HG02884 (cell line): ENCODE results near the gene GLUD1.
"Not testable (repeated sequence)": the region's sequence is repeated elsewhere in the genome, so short reads cannot be mapped to it uniquely, and the experiment has no call there.

Experiments used
- ATAC-seq: cut with Tn5 transposase; IDR thresholded peaks from one replicate; pipeline ENCODE4 v1.9.1; 2021; ENCODE audit warnings: mild to moderate bottlenecking, moderate library complexity; ENCODE audit not compliant: unreplicated experiment

The GLUD1 gene

GRCh38 chr10:87092376-87092860 lies 2.2 kb downstream of the GLUD1 start:
- ATAC-seq: no peak

GRCh38 chr10:87090779-87091178 lies 3.9 kb downstream of the GLUD1 start:
- no peak for ATAC-seq

GRCh38 chr10:87089746-87090145 lies 4.9 kb downstream of the GLUD1 start:
- ATAC-seq: no peak

DNA sequence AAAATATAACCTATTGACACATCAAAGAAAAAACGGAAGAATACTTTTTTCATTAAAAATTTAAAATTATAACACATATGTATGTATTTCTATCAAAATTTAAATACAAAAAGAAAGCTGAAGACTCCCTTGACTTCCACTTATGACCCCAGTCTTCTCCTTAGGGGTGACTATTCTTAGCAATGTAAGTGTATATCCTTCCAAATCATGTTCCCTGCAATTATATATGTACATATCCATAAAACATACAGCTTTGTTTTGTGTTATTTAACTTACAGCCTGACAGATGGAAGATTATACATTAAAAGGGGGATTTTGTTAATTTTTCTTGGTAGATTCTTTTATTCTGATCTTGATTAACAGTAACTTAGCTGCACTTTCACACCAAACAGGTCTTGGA lies 9.1 kb downstream of the GLUD1 start:
- no peak for ATAC-seq

GRCh38 chr10:87084291-87084782 lies 10.3 kb downstream of the GLUD1 start:
- ATAC-seq: peak; percentile 67

DNA sequence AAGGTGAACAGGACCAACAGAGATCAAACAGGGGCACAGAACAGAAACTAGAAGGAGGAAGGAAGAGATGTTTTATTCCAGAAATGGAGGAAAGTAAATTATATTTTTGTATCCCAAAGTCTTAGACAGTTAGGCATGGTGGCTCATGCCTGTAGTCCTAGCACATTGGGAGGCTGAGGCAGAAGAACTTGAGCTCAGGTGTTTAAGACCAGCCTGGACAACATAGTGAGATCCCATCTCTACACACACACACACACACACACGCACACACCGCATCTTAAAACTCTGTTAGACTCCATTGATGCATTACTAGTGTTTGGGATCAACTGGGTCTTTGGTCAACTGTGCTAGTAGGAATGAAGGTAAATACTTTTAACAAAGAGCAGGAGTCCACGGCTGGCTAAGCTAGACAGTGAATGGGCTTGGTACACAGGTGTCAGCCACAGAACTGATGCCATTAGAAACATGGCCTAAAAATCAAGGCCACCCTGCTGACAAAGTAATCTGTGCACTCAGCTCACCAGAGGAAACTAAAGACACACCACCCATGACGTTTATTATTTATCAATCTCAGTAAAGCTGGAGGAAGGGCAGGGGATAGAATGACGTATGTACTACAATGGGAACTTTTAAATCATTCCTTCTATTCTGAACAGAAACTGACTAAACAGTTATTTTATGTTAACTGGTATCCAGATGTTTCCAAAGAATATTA lies 10.9 kb downstream of the GLUD1 start:
- peak; percentile 30 for ATAC-seq

- ATAC-seq: not testable (repeated sequence)
Measured at GRCh38 chr10:87082219-87082618, 12.4 kb downstream of the GLUD1 start.

- not testable (repeated sequence) for ATAC-seq
Measured at GRCh38 chr10:87081574-87081973, 13.1 kb downstream of the GLUD1 start.

DNA sequence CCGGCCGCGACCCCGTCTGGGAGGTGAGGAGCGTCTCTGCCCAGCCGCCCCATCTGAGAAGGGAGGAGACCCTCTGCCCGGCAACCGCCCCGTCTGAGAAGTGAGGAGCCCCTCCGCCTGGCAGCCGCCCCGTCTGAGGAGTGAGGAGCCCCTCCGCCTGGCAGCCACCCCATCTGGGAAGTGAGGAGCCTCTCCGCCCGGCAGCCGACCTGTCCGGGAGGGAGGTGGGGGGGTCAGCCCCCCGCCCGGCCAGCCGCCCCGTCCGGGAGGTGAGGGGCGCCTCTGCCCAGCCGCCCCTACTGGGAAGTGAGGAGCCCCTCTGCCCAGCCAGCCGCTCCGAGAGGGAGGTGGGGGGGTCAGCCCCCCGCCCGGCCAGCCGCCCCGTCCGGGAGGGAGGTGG lies 14.0 kb downstream of the GLUD1 start:
- ATAC-seq: not testable (repeated sequence)

DNA sequence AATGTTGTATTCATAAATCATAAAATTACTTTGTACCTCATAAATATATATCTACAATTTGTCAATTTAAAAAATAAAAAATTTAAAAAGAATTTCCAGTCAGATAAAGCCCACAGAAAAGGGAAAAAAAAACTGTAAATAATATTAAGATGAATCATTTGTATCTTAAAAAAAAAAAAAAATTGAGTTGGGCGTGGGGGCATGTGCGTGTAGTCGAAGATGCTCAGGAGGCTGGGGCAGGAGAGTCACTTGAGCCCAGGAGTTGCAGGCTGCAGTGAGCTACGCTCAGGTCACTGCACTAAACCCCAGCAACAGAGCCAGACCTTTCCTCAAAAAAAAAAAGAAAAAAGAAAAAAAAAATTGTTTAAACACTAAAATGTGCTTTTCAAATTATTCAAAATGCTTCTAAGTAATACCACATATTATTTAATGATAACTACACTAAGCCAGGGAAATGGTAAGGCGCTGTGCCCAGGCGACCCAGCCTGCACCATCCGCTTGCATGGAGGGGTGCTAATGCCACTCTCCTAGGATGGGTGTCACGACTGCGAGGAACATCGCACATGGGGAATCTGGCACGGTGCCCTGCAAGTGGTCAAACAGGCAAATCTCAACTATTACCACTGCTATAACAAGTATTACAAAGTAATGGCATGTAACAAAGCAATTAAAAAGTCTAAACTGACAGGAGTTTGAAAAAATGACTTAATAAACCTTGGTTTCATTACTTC lies 15.4 kb downstream of the GLUD1 start:
- no peak for ATAC-seq

DNA sequence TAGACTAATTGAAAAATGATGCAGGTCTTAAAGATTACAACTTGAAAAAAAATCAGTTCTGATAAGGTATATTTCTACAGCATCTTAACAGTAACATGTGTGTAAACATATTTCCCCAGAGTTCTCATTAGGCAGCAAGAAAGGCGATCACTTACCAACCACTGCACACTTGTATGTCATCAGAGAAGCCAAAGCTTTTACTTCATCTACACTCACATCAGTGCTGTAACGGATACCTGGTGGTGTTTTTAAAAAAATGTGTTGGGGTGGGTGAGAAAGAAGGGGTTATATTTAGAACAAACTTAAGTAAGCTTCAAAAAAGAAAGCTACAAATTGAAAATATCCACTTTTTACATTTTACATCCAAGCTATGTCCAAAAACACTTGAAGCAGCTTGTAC lies 18.2 kb downstream of the GLUD1 start:
- not testable (repeated sequence) for ATAC-seq

DNA sequence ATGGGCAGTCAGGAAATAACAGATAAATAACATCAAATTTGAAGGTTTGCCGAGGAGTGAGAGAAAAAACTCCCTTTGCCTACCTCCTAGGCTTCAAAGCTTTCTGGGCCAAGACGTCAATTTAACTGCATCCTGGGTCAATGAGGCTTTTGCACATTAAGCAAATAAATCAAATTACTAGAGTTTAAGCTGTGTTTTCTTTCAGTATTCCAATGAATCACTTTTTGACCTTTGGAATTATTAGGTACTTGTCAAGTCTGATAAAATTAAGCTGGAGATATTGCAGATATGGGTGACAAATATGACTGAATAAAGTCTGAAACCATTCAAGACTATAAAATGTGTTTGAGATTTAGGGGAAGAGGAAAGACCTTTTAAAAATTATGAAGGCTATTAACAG lies 22.2 kb downstream of the GLUD1 start:
- no peak for ATAC-seq

DNA sequence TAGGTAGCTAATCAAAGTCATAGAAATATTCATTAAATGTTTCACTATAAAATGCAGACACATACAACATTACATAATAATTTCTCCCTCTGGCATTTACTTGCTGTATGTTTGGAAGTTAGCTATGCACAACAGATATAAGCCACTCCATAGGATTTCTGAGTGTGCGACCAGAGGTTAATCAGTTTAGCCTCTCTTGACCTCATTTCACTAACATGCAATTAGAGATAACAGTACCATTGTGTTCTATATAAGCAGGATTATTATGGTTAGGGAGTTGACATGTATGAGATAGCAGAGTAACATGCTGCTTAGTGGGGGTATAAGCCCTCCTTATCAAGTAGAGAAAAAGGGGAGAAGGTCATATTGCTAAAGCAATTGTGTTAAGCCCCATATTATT lies 26.4 kb downstream of the GLUD1 start:
- no peak for ATAC-seq

- no peak for ATAC-seq
Measured at GRCh38 chr10:87066865-87067264, 27.8 kb downstream of the GLUD1 start.

- no peak for ATAC-seq
Measured at GRCh38 chr10:87066178-87066577, 28.5 kb downstream of the GLUD1 start.

- no peak for ATAC-seq
Measured at GRCh38 chr10:87064651-87065050, 30.0 kb downstream of the GLUD1 start.

DNA sequence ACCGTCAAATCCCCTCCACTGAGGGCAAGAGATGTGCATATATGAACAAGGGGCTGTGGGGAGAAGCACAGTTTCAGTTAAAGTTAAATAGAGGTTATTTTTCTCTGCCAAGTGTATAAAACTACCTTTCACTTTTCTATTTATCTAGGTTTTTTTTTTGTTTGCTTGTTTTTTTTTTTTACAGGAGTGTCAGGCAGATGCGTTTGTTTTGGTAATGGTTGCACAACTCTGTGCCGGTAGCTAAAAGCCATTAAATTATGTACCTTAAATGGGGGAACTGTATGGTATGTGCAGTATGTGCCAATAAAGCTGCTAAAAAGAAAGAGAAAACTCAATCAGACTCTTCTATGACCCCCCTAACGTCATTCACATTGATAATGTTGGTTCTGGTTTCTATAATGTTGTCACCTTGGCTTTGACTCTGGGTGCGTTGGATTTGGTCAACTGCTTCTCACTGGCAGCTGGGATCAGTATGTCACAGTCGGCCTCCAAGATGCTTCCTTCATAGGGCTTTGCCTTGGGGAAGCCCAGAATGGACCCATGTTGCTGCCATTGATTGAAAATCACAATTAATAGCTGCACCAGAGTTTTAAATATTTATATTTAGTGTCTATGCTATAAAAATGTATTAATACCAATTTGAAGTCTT lies 34.2 kb downstream of the GLUD1 start:
- ATAC-seq: no peak

GRCh38 chr10:87059401-87059800 lies 35.2 kb downstream of the GLUD1 start:
- ATAC-seq: no peak

GRCh38 chr10:87058171-87058570 lies 36.5 kb downstream of the GLUD1 start:
- no peak for ATAC-seq

- peak; percentile 47 for ATAC-seq
Measured at GRCh38 chr10:87054373-87055295, 40.0 kb downstream of the GLUD1 start.
